ENCODE data around the gene TRIM47.

The TRIM47 gene

GRCh38 chr17:75845933-75846691 is 32.3 kb downstream of the TRIM47 start:
- no peak for DNase-seq (ENCODE audit: low read depth)
- H3K4me3 ChIP-seq (ENCODE audit: low read depth, low read length) = no peak overlapping the region
- no peak for TF ChIP-seq CTCF (conservative IDR thresholded peaks at IDR 0.05; ENCODE audit: low read depth, low read length)

DNA sequence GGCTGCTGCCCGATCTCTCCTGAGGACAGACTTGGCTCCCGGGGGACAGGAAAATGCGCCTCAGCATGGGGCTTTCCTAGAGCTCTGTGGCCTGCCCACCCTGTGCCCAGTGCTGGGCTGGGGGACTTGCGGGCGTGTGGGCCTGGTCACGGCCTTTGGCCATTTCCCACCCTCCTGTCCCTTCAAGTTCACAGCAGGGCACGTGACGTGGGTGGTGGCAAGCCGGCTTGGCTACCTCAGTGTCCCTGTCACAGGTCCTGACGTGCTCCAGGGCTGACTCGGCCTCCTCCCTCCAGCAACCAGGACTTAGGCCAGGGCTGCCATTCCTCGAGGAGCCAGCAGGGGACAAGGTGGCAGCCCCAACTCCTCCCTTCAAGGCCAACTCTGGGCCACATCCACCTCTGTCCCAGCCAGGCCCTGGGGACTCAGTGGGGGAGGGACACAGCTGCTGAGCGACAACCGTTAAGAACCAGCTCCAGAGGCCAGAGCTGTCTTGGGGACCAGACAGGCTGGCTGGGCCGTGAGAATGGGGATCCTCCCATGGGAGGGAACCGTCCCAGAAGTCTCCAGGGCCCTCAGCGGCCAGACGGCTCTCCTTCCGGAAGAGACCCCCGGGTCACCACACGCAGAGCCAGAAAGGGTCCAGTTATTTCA is 33.2 kb downstream of the TRIM47 start:
- peak; percentile 71 for DNase-seq (ENCODE audit: low read depth)
- H3K4me3 ChIP-seq (ENCODE audit: low read depth, low read length) = no peak overlapping the region
- peak; percentile 72 for TF ChIP-seq CTCF (conservative IDR thresholded peaks at IDR 0.05; ENCODE audit: low read depth, low read length)

DNA sequence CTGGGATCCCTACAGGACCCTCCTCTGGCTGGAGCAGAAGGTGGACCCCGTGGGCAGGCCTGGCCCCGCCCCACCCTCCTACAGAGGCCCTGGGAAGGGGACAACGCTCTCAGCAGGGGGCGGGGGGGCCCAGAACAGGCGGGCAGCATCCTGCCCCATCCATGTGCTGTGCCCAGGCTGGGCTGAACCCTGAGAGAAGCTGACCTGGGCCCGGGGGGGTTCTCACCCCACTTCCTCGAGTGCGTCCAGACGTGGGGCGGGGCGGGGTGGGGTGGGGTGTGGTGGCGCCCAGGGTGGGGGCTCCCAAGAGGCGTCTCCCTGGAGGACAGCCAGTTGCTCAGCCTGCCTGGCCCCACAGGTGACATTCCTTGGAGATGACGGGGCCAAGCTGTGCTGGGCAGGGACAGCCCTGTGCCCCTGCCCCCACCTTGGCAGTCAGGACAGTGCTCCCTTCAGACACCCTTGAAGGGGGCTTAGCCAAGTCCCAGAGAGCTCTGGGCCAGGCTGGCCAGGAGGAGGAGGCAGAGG is 33.8 kb downstream of the TRIM47 start:
- peak; percentile 14 for DNase-seq (ENCODE audit: low read depth)
- TF ChIP-seq CTCF (conservative IDR thresholded peaks at IDR 0.05; ENCODE audit: low read depth, low read length) = no peak
- no peak overlapping the region for H3K4me3 ChIP-seq (ENCODE audit: low read depth, low read length)

DNA sequence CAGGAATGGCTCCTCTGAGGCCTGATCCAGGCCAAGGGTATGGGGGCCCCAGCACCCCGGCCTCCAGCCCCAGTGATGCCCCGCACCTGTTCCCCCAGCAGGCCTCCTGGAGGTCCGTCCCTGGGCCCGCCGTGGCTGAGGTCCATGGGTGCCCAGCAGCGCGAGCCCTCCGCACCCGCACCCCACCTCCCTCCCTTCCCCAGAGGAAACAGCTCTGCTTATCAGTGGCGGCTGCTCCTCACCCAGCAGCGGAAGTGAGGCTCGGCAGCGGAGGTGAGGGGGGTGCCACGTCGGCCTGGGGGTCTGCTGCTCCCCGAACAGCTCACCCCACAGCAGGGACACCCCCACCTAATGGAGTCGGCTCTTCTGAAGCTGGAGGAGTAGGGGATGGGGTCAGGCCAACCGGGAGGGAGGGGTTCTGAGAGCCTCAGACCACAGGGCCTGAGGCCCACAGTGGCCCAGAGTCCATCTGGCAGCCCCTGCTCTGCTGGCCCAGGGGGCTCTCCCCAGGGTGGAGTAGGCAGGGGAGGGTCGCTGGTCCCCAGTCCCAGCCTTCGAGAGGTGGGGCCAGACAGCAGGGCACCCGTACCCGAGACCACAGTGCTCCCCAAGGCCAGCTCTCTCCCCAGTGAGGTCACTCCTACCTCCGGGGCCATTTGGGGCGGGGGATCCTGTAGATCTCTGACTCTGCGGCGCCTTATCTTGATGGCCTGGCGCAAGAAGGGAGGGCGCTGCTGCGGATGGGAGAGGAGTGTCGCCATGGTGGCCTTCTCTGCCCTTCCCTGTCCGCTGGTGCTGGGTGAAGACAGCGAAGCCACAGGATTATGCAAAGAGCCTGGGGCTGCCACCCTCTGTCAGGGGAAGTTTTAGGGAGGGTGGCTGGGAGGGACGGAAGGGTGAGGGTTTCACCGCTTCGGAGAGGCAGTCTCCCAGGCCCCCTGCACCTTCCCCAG is 34.5 kb downstream of the TRIM47 start, which contains the start of gene UNC13D:
UNC13D (minus strand) TSS at position 828 of the 953 bp plus-strand sequence; CDS start at position 761, 67 bp downstream.
- DNase-seq (ENCODE audit: low read depth) = no peak
- TF ChIP-seq CTCF (conservative IDR thresholded peaks at IDR 0.05; ENCODE audit: low read depth, low read length) = no peak
- no peak within 1 kb of the TSS for H3K4me3 ChIP-seq (ENCODE audit: low read depth, low read length)

- no peak overlapping the region for H3K4me3 ChIP-seq (ENCODE audit: low read depth, low read length)
- no peak for DNase-seq (ENCODE audit: low read depth)
- no peak for TF ChIP-seq CTCF (conservative IDR thresholded peaks at IDR 0.05; ENCODE audit: low read depth, low read length)
Observed at GRCh38 chr17:75842963-75843576, 35.3 kb downstream of the TRIM47 start.

- H3K4me3 ChIP-seq (ENCODE audit: low read depth, low read length) = no peak overlapping the region
- no peak for DNase-seq (ENCODE audit: low read depth)
- TF ChIP-seq CTCF (conservative IDR thresholded peaks at IDR 0.05; ENCODE audit: low read depth, low read length) = no peak
Observed at GRCh38 chr17:75842411-75842810, 36.0 kb downstream of the TRIM47 start.

Data from choroid plexus epithelial cell (primary cell).